HCT116 (cell line): ENCODE results near the gene PPP1R3E. TPM values are rescaled to one million over a fixed set of nuclear protein-coding genes. Genes with fewer than 3 reads are reported as not detected.

Source experiments
- ATF3 ChIP-seq: IDR thresholded peaks from 2 replicates; pipeline ENCODE4 v1.6.1; 2012
- CEBPB ChIP-seq: IDR thresholded peaks from 2 replicates; pipeline ENCODE4 v1.6.1; 2012; ENCODE audit warnings: low read depth
- CTCF ChIP-seq, 3 experiments: fragments of 200-600 bp in 1 of 3; sonication (generic) in 1 of 3; IDR thresholded peaks in 2 of 3; conservative IDR thresholded peaks in 1 of 3; 2 replicates each; pipeline ENCODE4 v1.5.1; 2012 to 2017; ENCODE audit warnings: low read depth in 2 of 3, low read length in 2 of 3, antibody characterized with exemption in 1 of 3, borderline replicate concordance in 1 of 3, control low read depth in 1 of 3, mild to moderate bottlenecking in 1 of 3, mixed read lengths in 1 of 3, mixed run types in 1 of 3, moderate library complexity in 1 of 3; ENCODE audit not compliant: insufficient read depth in 1 of 3
- EGR1 ChIP-seq: IDR thresholded peaks from 2 replicates; pipeline ENCODE4 v1.6.1; 2012; ENCODE audit warnings: low read depth
- ELF1 ChIP-seq: IDR thresholded peaks from 2 replicates; pipeline ENCODE4 v1.6.1; 2012; ENCODE audit warnings: low read depth, borderline replicate concordance
- EZH2 ChIP-seq: fragments of 200-600 bp; sonication (generic); IDR thresholded peaks from 2 replicates; pipeline ENCODE4 v1.6.1; 2017; ENCODE audit warnings: antibody characterized with exemption, mixed run types
- JUND ChIP-seq: IDR thresholded peaks from 2 replicates; pipeline ENCODE4 v1.6.1; 2012
- POLR2A ChIP-seq: IDR thresholded peaks from 2 replicates; pipeline ENCODE4 v1.7.0; 2011; ENCODE audit warnings: borderline replicate concordance; ENCODE audit not compliant: insufficient read depth, insufficient read length; ENCODE audit errors: extremely low read depth
- POLR2AphosphoS5 ChIP-seq: IDR thresholded peaks from 2 replicates; pipeline ENCODE4 v1.6.1; 2011; ENCODE audit warnings: mild to moderate bottlenecking, low read depth, low read length, moderate library complexity
- RAD21 ChIP-seq: IDR thresholded peaks from 2 replicates; pipeline ENCODE4 v1.6.1; 2012; ENCODE audit warnings: low read depth, mild to moderate bottlenecking
- SIN3A ChIP-seq: IDR thresholded peaks from 2 replicates; pipeline ENCODE4 v1.6.1; 2012; ENCODE audit warnings: low read depth
- SP1 ChIP-seq: IDR thresholded peaks from 2 replicates; pipeline ENCODE4 v1.6.1; 2012; ENCODE audit warnings: low read depth
- SRF ChIP-seq: IDR thresholded peaks from 2 replicates; pipeline ENCODE4 v1.6.1; 2012; ENCODE audit warnings: low read depth
- TCF7L2 ChIP-seq: IDR thresholded peaks from 2 replicates; pipeline ENCODE4 v1.7.0; 2011; ENCODE audit warnings: borderline replicate concordance, inconsistent platforms; ENCODE audit not compliant: insufficient read depth, insufficient read length; ENCODE audit errors: extremely low read depth
- YY1 ChIP-seq: IDR thresholded peaks from 2 replicates; pipeline ENCODE4 v1.6.1; 2011; ENCODE audit warnings: low read length, low read depth, moderate library complexity, mild to moderate bottlenecking; ENCODE audit not compliant: insufficient replicate concordance; ENCODE audit errors: extremely low read depth
- ZFX ChIP-seq: fragments of 450-650 bp; IDR thresholded peaks from 2 replicates; pipeline ENCODE4 v1.6.1; 2017
- ZNF274 ChIP-seq: fragments of 200-500 bp; sonication (Bioruptor generic); IDR thresholded peaks from 2 replicates; pipeline ENCODE4 v1.6.1; 2014; ENCODE audit warnings: mild to moderate bottlenecking, low read depth, low read length, inconsistent platforms
- total RNA-seq: library from RNA; stranded (reverse); gene quantifications from one replicate; pipeline ENCODE4 v1.2.1, GENCODE V29; 2021; ENCODE audit not compliant: unreplicated experiment
- TF ChIP-seq, protein P1 (sequence below): IDR thresholded peaks from 2 replicates; pipeline ENCODE4 v1.6.1; 2012; ENCODE audit warnings: low read depth

PPP1R3E gene
- total RNA-seq, 1 experiment from 2014 or later, result 5.6 TPM

DNA sequence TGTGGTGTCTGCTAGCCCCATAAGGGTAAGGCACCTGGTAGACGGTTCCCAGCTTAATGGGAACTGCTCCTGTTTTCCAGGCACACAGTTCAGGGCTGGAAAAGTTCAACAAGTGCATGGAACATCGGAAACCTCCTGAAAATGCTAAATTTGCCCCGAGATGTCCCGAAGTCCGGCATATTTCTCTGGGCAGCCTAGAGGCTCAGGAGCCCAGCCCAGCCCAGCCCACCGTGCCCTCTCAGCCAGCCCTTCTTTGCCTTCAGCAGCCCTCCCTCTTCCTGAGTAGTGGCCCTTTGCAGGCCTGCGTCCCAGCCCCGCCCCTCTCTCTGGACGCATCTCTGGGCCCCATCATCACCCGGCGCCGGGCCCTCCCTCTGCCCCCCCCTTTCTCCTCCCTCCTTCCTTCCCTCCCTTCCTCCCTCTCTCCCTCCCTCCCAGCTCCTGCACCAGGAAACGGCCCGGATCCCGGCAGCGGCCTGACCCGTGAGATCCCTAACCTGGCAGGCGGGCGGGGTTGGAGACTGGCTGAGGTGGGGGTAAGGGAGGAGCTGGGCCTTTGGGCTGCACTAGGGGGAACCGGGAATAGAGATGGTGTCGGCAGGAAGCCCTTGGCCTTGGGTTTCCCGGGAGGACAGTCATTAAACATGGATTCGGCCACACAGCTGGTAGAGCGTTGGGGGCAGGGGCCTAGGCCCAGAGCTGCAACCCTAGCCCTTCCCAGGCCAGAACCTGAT lies 3.9 kb upstream of the PPP1R3E start, which contains the start of gene BCL2L2 (continued):
- TF ChIP-seq, protein P1, sequence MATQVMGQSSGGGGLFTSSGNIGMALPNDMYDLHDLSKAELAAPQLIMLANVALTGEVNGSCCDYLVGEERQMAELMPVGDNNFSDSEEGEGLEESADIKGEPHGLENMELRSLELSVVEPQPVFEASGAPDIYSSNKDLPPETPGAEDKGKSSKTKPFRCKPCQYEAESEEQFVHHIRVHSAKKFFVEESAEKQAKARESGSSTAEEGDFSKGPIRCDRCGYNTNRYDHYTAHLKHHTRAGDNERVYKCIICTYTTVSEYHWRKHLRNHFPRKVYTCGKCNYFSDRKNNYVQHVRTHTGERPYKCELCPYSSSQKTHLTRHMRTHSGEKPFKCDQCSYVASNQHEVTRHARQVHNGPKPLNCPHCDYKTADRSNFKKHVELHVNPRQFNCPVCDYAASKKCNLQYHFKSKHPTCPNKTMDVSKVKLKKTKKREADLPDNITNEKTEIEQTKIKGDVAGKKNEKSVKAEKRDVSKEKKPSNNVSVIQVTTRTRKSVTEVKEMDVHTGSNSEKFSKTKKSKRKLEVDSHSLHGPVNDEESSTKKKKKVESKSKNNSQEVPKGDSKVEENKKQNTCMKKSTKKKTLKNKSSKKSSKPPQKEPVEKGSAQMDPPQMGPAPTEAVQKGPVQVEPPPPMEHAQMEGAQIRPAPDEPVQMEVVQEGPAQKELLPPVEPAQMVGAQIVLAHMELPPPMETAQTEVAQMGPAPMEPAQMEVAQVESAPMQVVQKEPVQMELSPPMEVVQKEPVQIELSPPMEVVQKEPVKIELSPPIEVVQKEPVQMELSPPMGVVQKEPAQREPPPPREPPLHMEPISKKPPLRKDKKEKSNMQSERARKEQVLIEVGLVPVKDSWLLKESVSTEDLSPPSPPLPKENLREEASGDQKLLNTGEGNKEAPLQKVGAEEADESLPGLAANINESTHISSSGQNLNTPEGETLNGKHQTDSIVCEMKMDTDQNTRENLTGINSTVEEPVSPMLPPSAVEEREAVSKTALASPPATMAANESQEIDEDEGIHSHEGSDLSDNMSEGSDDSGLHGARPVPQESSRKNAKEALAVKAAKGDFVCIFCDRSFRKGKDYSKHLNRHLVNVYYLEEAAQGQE, result no peak
- TF ChIP-seq RAD21 (no peak), SIN3A (no peak), EGR1 (no peak), POLR2AphosphoS5 (peak; percentile 89), YY1 (peak; percentile 83), SP1 (no peak), TCF7L2 (no peak), POLR2A (peak; percentile 64), JUND (no peak), CEBPB (no peak), SRF (no peak), ZNF274 (no peak), EZH2 (no peak), CTCF (IDR thresholded peaks at IDR 0.05 in 2 of 3, conservative IDR thresholded peaks at IDR 0.05 in 1 of 3; ENCODE audit: borderline replicate concordance in 1 of 3, insufficient read depth in 1 of 3, low read depth in 2 of 3, low read length in 2 of 3) (no peak), ATF3 (no peak), ZFX (peak; percentile 89), ELF1 (no peak)
- TF ChIP-seq, all 23 proteins: peak for 4
